HepG2 (cell line): Measurements from ENCODE around the gene ZSWIM7. TPM values are rescaled to one million over a fixed set of nuclear protein-coding genes. Genes with fewer than 3 reads are reported as not detected.

ENCODE experiments used
- ATAC-seq: fragments of 200-7000 bp; cut with Tn5 transposase; 3 replicates; pipeline ENCODE4 v1.9.1; 2020; ENCODE audit warnings: mild to moderate bottlenecking, moderate library complexity
- BruUV-seq: library from RNA; stranded (reverse); fragments of 400-500 nt; replicated peaks from 2 replicates; lab custom pipeline; 2021; lab: Mats Ljungman, UMichigan
- CTCF ChIA-PET: fragments of 300-600 bp; formaldehyde crosslinking; extraction: SDS; loops from one replicate; lab custom pipeline; 2021; ENCODE audit warnings: low total read pairs, inconsistent platforms, low intra/inter-chr PET ratio; lab: Yijun Ruan, JAX
- POLR2A ChIA-PET: fragments of 350-600 bp; sonication (Branson Sonifier 250); formaldehyde crosslinking; loops from one replicate; lab custom pipeline; 2020; ENCODE audit warnings: antibody characterized with exemption, inconsistent platforms; lab: Yijun Ruan, JAX
- DNase-seq: peaks from one replicate; pipeline ENCODE4 v3.0.0-alpha.2; 2015; ENCODE audit warnings: low spot score
- FAIRE-seq: peaks from 3 replicates; lab custom pipeline; 2011; peaks lifted over from hg19 to GRCh38; lab: Jason Lieb, UNC
- H2AFZ ChIP-seq: one replicate; pipeline ENCODE4 v1.6.1; 2011; ENCODE audit warnings: low read length, inconsistent platforms
- H3K27ac ChIP-seq: fragments of 300-600 bp; 3 replicates; pipeline ENCODE4 v1.8.0; 2011; ENCODE audit warnings: mixed run types, mild to moderate bottlenecking, mixed read lengths, low read length, inconsistent platforms; ENCODE audit not compliant: insufficient read depth; ENCODE audit errors: extremely low read length
- H3K27me3 ChIP-seq, 2 experiments: fragments of 200-600 bp in 1 of 2; 2 replicates in 1 of 2; 3 replicates in 1 of 2; pipeline versions ENCODE4 v1.6.0 to v1.8.0; 2011; ENCODE audit warnings: low read length in 2 of 2, mild to moderate bottlenecking in 2 of 2, moderate library complexity in 2 of 2, inconsistent platforms in 1 of 2; ENCODE audit not compliant: insufficient read depth in 2 of 2, control insufficient read depth in 1 of 2
- H3K36me3 ChIP-seq, 2 experiments: fragments of 200-600 bp in 1 of 2; replicated peaks in 1 of 2; 2 replicates in 1 of 2; 3 replicates in 1 of 2; pipeline versions ENCODE4 v1.5.1 to v1.8.0; 2011; ENCODE audit warnings: low read length in 2 of 2, inconsistent platforms in 1 of 2; ENCODE audit not compliant: insufficient read depth in 2 of 2, control insufficient read depth in 1 of 2
- H3K4me1 ChIP-seq: 2 replicates; pipeline ENCODE4 v1.5.1; 2012; ENCODE audit warnings: low read length, inconsistent platforms; ENCODE audit not compliant: insufficient read depth
- H3K4me2 ChIP-seq: 2 replicates; pipeline ENCODE4 v1.6.0; 2011; ENCODE audit warnings: low read depth, low read length, inconsistent platforms
- H3K4me3 ChIP-seq, 3 experiments: fragments of 200-600 bp in 1 of 3; sonication (generic), shearing (Covaris generic) in 1 of 3; replicated peaks in 1 of 3; 2 replicates each; pipeline ENCODE4 v1.5.1; 2011 to 2016; ENCODE audit warnings: low read length in 3 of 3, inconsistent platforms in 2 of 3, low read depth in 2 of 3, mild to moderate bottlenecking in 2 of 3, control low read depth in 1 of 3, mixed read lengths in 1 of 3; ENCODE audit not compliant: insufficient read depth in 1 of 3
- H3K79me2 ChIP-seq: one replicate; pipeline ENCODE4 v1.6.1; 2011; ENCODE audit warnings: low read length, inconsistent platforms; ENCODE audit not compliant: insufficient read depth
- H3K9ac ChIP-seq: 2 replicates; pipeline ENCODE4 v1.6.0; 2011; ENCODE audit warnings: mild to moderate bottlenecking, low read depth, low read length, inconsistent platforms; ENCODE audit not compliant: insufficient read depth
- H3K9me3 ChIP-seq: 2 replicates; pipeline ENCODE4 v1.5.1; 2012; ENCODE audit warnings: mild to moderate bottlenecking, low read length
- H4K20me1 ChIP-seq: 2 replicates; pipeline ENCODE4 v1.6.0; 2011; ENCODE audit warnings: inconsistent platforms, mild to moderate bottlenecking, low read length, moderate library complexity; ENCODE audit not compliant: insufficient read depth
- FUBP1 ChIP-seq: sonication (generic); formaldehyde crosslinking; IDR thresholded peaks from 2 replicates; pipeline ENCODE4 v1.5.1; 2020; ENCODE audit warnings: missing genetic modification reagents, mild to moderate bottlenecking, borderline replicate concordance
- JUNB ChIP-seq: sonication (generic); formaldehyde crosslinking; IDR thresholded peaks from 2 replicates; pipeline ENCODE4 v1.8.0; 2022; ENCODE audit warnings: missing genetic modification reagents, mild to moderate bottlenecking, borderline replicate concordance
- LCORL ChIP-seq, 2 experiments: fragments of 450-650 bp in 1 of 2; sonication (generic) in 1 of 2; formaldehyde crosslinking in 1 of 2; IDR thresholded peaks; 2 replicates each; pipeline versions ENCODE4 v1.5.0 to v1.6.1; 2017 to 2020; ENCODE audit warnings: antibody characterized with exemption in 1 of 2, missing genetic modification reagents in 1 of 2
- NR2F6 ChIP-seq, 2 experiments: IDR thresholded peaks; 2 replicates each; pipeline ENCODE4 v1.6.1; 2016; ENCODE audit warnings: antibody characterized with exemption in 1 of 2, mild to moderate bottlenecking in 1 of 2
- PAXIP1 ChIP-seq: sonication (generic); formaldehyde crosslinking; conservative IDR thresholded peaks from 2 replicates; pipeline ENCODE4 v1.4.0; 2020; ENCODE audit warnings: mild to moderate bottlenecking, missing genetic modification reagents, moderate library complexity
- TEAD3 ChIP-seq: optimal IDR thresholded peaks from 2 replicates; pipeline ENCODE3; 2016; ENCODE audit warnings: borderline replicate concordance
- UBTF ChIP-seq: sonication (generic); formaldehyde crosslinking; IDR thresholded peaks from 2 replicates; pipeline ENCODE4 v1.4.0; 2020; ENCODE audit warnings: mild to moderate bottlenecking, missing genetic modification reagents
- ZBTB7B ChIP-seq: sonication (generic); formaldehyde crosslinking; IDR thresholded peaks from 2 replicates; pipeline ENCODE4 v1.4.0; 2020; ENCODE audit warnings: missing genetic modification reagents
- ZFX ChIP-seq: sonication (generic); formaldehyde crosslinking; IDR thresholded peaks from 2 replicates; pipeline ENCODE4 v1.4.0; 2020; ENCODE audit warnings: mild to moderate bottlenecking, low read depth, missing genetic modification reagents, moderate library complexity
- ZNF713 ChIP-seq: sonication (generic); formaldehyde crosslinking; IDR thresholded peaks from 2 replicates; pipeline ENCODE4 v1.4.0; 2020; ENCODE audit warnings: mild to moderate bottlenecking, missing genetic modification reagents
- WGBS: methylation state at CpG from one replicate; pipeline ENCODE4 v1.1.6; 2017; ENCODE audit warnings: low lambda C conversion rate; 5-methylcytosine and 5-hydroxymethylcytosine counted together
- in situ Hi-C: cut with HindIII; loops from 2 replicates; pipeline ENCODE4 v1.10.0; 2017; ENCODE audit warnings: low pct_unique_long_range_greater_than_20kb; ENCODE audit not compliant: extremely low pct_ligation_motif_present
- intact Hi-C: fragments of 100-400 bp; cut with micrococcal nuclease; formaldehyde crosslinking; loops from one replicate; pipeline ENCODE4 v1.10.0; 2022; ENCODE audit not compliant: unreplicated experiment
- polyA plus RNA-seq, 8 experiments: library from polyadenylated mRNA; depleted of rRNA in 3 of 8; stranded (reverse) in 7 of 8; unstranded in 1 of 8; fragments of >200 nt; fragmentation: Illumina TruSeq in 4 of 8; extraction: Trizol in 4 of 8; gene quantifications; 2 replicates each; pipeline versions ENCODE4 v1.2.1 to v1.2.3, GENCODE V29; 2011 to 2016; ENCODE audit warnings: low read depth in 4 of 8, missing spikeins in 1 of 8, mixed read lengths in 1 of 8; ENCODE audit not compliant: insufficient read depth in 1 of 8
- total RNA-seq, 5 experiments: library from RNA; depleted of rRNA; stranded (reverse); fragments of >200 nt; fragmentation: Illumina TruSeq; extraction: Trizol; gene quantifications; 2 replicates each; pipeline ENCODE4 v1.2.3, GENCODE V29; 2016; ENCODE audit warnings: low read depth in 1 of 5

Gene ZSWIM7
- total and polyA plus RNA-seq, 2 of the 13 experiments (the other 11 are each of a cell fraction or from before 2014, with no cell fraction given): 13.1 to 28.1 TPM

- TF ChIP-seq PAXIP1 (CRISPR knock-in tag): peak; percentile 50; the same call in 1 of the 2 replicates
Observed at GRCh38 chr17:15967706-15968399, 31.7 kb downstream of the ZSWIM7 start (continued).

- DNase-seq (peak; percentile 35), FAIRE-seq (no peak), ATAC-seq (peak; percentile 58)
- H4K20me1 ChIP-seq: no peaks in the 10 kb centered on the region
- in situ Hi-C loops: no loop called here
- peak overlapping the region; percentile 84 for H3K27ac ChIP-seq
- intact Hi-C loops: no loop called here
- peaks cover 27% of the 10 kb centered on the region for H3K79me2 ChIP-seq
- H3K9me3 ChIP-seq: no peaks in the 10 kb centered on the region
- ChIA-PET CTCF (no interaction called here), POLR2A (interaction anchor here (1.0 to 1.7 kb wide), 3 partner anchors 9 to 33 kb away, joined by 5 to 15 read pairs (median 12); partner anchors contain the start of genes ADORA2B, TTC19 and ZSWIM7)
- H3K4me1 ChIP-seq: peaks cover 50% of the 10 kb centered on the region
- H3K36me3 ChIP-seq: peaks cover 0 to 2% of the 10 kb centered on the region in 2 experiments; a peak in 2 of 5 replicates
- BruUV-seq: no TSS peak
- peak overlapping the region; percentile 76 for H3K9ac ChIP-seq
- peak overlapping the region; percentile 99 for H3K4me2 ChIP-seq
- H3K4me3 ChIP-seq: peak overlapping the region; percentile 61 to 75 (median 61)
- 13% methylated on average over 11 of the region's 11 CpGs for WGBS
- H2AFZ ChIP-seq: peak overlapping the region; percentile 6
- no peaks in the 10 kb centered on the region for H3K27me3 ChIP-seq
- TF ChIP-seq ZNF713 (CRISPR knock-in tag) (0 out of 2 replicates have a peak, but pooled peaks have one; percentile 67), JUNB (CRISPR knock-in tag) (no peak), FUBP1 (no peak), NR2F6 (IDR thresholded peaks at IDR 0.05) (no peak), NR2F6 (CRISPR knock-in tag; IDR thresholded peaks at IDR 0.05) (0 out of 2 replicates have a peak, but pooled peaks have one; percentile 14), UBTF (peak; percentile 36; the same call in 1 of the 2 replicates), TEAD3 (CRISPR knock-in tag) (peak; percentile 62), ZBTB7B (CRISPR knock-in tag) (no peak), ZFX (CRISPR knock-in tag) (peak; percentile 63; the same call in 1 of the 2 replicates), LCORL (IDR thresholded peaks at IDR 0.05) (no peak), LCORL (CRISPR knock-in tag; IDR thresholded peaks at IDR 0.05) (peak; percentile 56)
Observed at GRCh38 chr17:15966879-15967248, 32.6 kb downstream of the ZSWIM7 start.
